HepG2 (cell line): ENCODE data around the gene PIBF1. TPM values are rescaled to one million over a fixed set of nuclear protein-coding genes. Genes with fewer than 3 reads are reported as not detected.
A peak's percentile ranks its signal among the peaks of the same experiment; 100 is the strongest.
"Not testable (repeated sequence)": the region's sequence is repeated elsewhere in the genome, so short reads cannot be mapped to it uniquely, and the experiment has no call there.

Experiments used
- ATAC-seq: fragments of 200-7000 bp; cut with Tn5 transposase; 3 replicates; pipeline ENCODE4 v1.9.1; 2020; ENCODE audit warnings: mild to moderate bottlenecking, moderate library complexity
- BruUV-seq: library from RNA; stranded (reverse); fragments of 400-500 nt; replicated peaks from 2 replicates; lab custom pipeline; 2021; lab: Mats Ljungman, UMichigan
- CTCF ChIA-PET: fragments of 300-600 bp; formaldehyde crosslinking; extraction: SDS; loops from one replicate; lab custom pipeline; 2021; ENCODE audit warnings: low total read pairs, inconsistent platforms, low intra/inter-chr PET ratio; lab: Yijun Ruan, JAX
- POLR2A ChIA-PET: fragments of 350-600 bp; sonication (Branson Sonifier 250); formaldehyde crosslinking; loops from one replicate; lab custom pipeline; 2020; ENCODE audit warnings: antibody characterized with exemption, inconsistent platforms; lab: Yijun Ruan, JAX
- DNase-seq: peaks from one replicate; pipeline ENCODE4 v3.0.0-alpha.2; 2015; ENCODE audit warnings: low spot score
- FAIRE-seq: peaks from 3 replicates; lab custom pipeline; 2011; peaks lifted over from hg19 to GRCh38; lab: Jason Lieb, UNC
- H2AFZ ChIP-seq: one replicate; pipeline ENCODE4 v1.6.1; 2011; ENCODE audit warnings: low read length, inconsistent platforms
- H3K27ac ChIP-seq: fragments of 300-600 bp; 3 replicates; pipeline ENCODE4 v1.8.0; 2011; ENCODE audit warnings: mixed run types, mild to moderate bottlenecking, mixed read lengths, low read length, inconsistent platforms; ENCODE audit not compliant: insufficient read depth; ENCODE audit errors: extremely low read length
- H3K27me3 ChIP-seq, 2 experiments: fragments of 200-600 bp in 1 of 2; 2 replicates in 1 of 2; 3 replicates in 1 of 2; pipeline versions ENCODE4 v1.6.0 to v1.8.0; 2011; ENCODE audit warnings: low read length in 2 of 2, mild to moderate bottlenecking in 2 of 2, moderate library complexity in 2 of 2, inconsistent platforms in 1 of 2; ENCODE audit not compliant: insufficient read depth in 2 of 2, control insufficient read depth in 1 of 2
- H3K36me3 ChIP-seq, 2 experiments: fragments of 200-600 bp in 1 of 2; replicated peaks in 1 of 2; 2 replicates in 1 of 2; 3 replicates in 1 of 2; pipeline versions ENCODE4 v1.5.1 to v1.8.0; 2011; ENCODE audit warnings: low read length in 2 of 2, inconsistent platforms in 1 of 2; ENCODE audit not compliant: insufficient read depth in 2 of 2, control insufficient read depth in 1 of 2
- H3K4me1 ChIP-seq: 2 replicates; pipeline ENCODE4 v1.5.1; 2012; ENCODE audit warnings: low read length, inconsistent platforms; ENCODE audit not compliant: insufficient read depth
- H3K4me2 ChIP-seq: 2 replicates; pipeline ENCODE4 v1.6.0; 2011; ENCODE audit warnings: low read depth, low read length, inconsistent platforms
- H3K4me3 ChIP-seq, 3 experiments: fragments of 200-600 bp in 1 of 3; sonication (generic), shearing (Covaris generic) in 1 of 3; replicated peaks in 1 of 3; 2 replicates each; pipeline ENCODE4 v1.5.1; 2011 to 2016; ENCODE audit warnings: low read length in 3 of 3, inconsistent platforms in 2 of 3, low read depth in 2 of 3, mild to moderate bottlenecking in 2 of 3, control low read depth in 1 of 3, mixed read lengths in 1 of 3; ENCODE audit not compliant: insufficient read depth in 1 of 3
- H3K79me2 ChIP-seq: one replicate; pipeline ENCODE4 v1.6.1; 2011; ENCODE audit warnings: low read length, inconsistent platforms; ENCODE audit not compliant: insufficient read depth
- H3K9ac ChIP-seq: 2 replicates; pipeline ENCODE4 v1.6.0; 2011; ENCODE audit warnings: mild to moderate bottlenecking, low read depth, low read length, inconsistent platforms; ENCODE audit not compliant: insufficient read depth
- H3K9me3 ChIP-seq: 2 replicates; pipeline ENCODE4 v1.5.1; 2012; ENCODE audit warnings: mild to moderate bottlenecking, low read length
- H4K20me1 ChIP-seq: 2 replicates; pipeline ENCODE4 v1.6.0; 2011; ENCODE audit warnings: inconsistent platforms, mild to moderate bottlenecking, low read length, moderate library complexity; ENCODE audit not compliant: insufficient read depth
- ZBTB39 ChIP-seq: sonication (generic); formaldehyde crosslinking; IDR thresholded peaks from 2 replicates; pipeline ENCODE4 v1.5.0; 2020; ENCODE audit warnings: missing genetic modification reagents
- ZMYM3 ChIP-seq: sonication (generic); formaldehyde crosslinking; IDR thresholded peaks from 2 replicates; pipeline ENCODE4 v1.5.1; 2020; ENCODE audit warnings: mild to moderate bottlenecking, missing genetic modification reagents
- ZNF207 ChIP-seq: fragments of 450-650 bp; IDR thresholded peaks from 2 replicates; pipeline ENCODE4 v1.6.1; 2016; ENCODE audit warnings: antibody characterized with exemption, borderline replicate concordance
- WGBS: methylation state at CpG from one replicate; pipeline ENCODE4 v1.1.6; 2017; ENCODE audit warnings: low lambda C conversion rate; 5-methylcytosine and 5-hydroxymethylcytosine counted together
- in situ Hi-C: cut with HindIII; loops from 2 replicates; pipeline ENCODE4 v1.10.0; 2017; ENCODE audit warnings: low pct_unique_long_range_greater_than_20kb; ENCODE audit not compliant: extremely low pct_ligation_motif_present
- intact Hi-C: fragments of 100-400 bp; cut with micrococcal nuclease; formaldehyde crosslinking; loops from one replicate; pipeline ENCODE4 v1.10.0; 2022; ENCODE audit not compliant: unreplicated experiment
- polyA plus RNA-seq, 8 experiments: library from polyadenylated mRNA; depleted of rRNA in 3 of 8; stranded (reverse) in 7 of 8; unstranded in 1 of 8; fragments of >200 nt; fragmentation: Illumina TruSeq in 4 of 8; extraction: Trizol in 4 of 8; gene quantifications; 2 replicates each; pipeline versions ENCODE4 v1.2.1 to v1.2.3, GENCODE V29; 2011 to 2016; ENCODE audit warnings: low read depth in 4 of 8, missing spikeins in 1 of 8, mixed read lengths in 1 of 8; ENCODE audit not compliant: insufficient read depth in 1 of 8
- total RNA-seq, 5 experiments: library from RNA; depleted of rRNA; stranded (reverse); fragments of >200 nt; fragmentation: Illumina TruSeq; extraction: Trizol; gene quantifications; 2 replicates each; pipeline ENCODE4 v1.2.3, GENCODE V29; 2016; ENCODE audit warnings: low read depth in 1 of 5

Gene PIBF1
- total and polyA plus RNA-seq, 2 of the 13 experiments (the other 11 are each of a cell fraction or from before 2014, with no cell fraction given): 4.2 to 15.8 TPM

- TF ChIP-seq ZNF207: no peak
- TF ChIP-seq ZBTB39 (CRISPR knock-in tag): peak; percentile 67; the same call in 1 of the 2 replicates
These were observed 23.9 kb downstream of the PIBF1 start (continued) for GRCh38 chr13:72805676-72806346.

- CTCF ChIA-PET, POLR2A ChIA-PET, in situ Hi-C loops, H3K27me3 ChIP-seq, DNase-seq, H3K4me2 ChIP-seq, H3K9me3 ChIP-seq, BruUV-seq, H3K4me3 ChIP-seq, intact Hi-C loops, H3K27ac ChIP-seq, H3K79me2 ChIP-seq, H3K4me1 ChIP-seq, H4K20me1 ChIP-seq, H2AFZ ChIP-seq, ATAC-seq, H3K9ac ChIP-seq, H3K36me3 ChIP-seq, FAIRE-seq: not testable (repeated sequence)
- WGBS: 100% methylated on average over 1 of the region's 1 CpG
- TF ChIP-seq ZMYM3: 0 out of 2 replicates have a peak, but pooled peaks have one; percentile 16
These were observed 24.6 kb downstream of the PIBF1 start for GRCh38 chr13:72806514-72806913.
